ENCODE data around the gene CFAP97. TPM values are rescaled to one million over a fixed set of nuclear protein-coding genes. Genes with fewer than 3 reads are reported as not detected.
A peak's percentile ranks its signal among the peaks of the same experiment; 100 is the strongest.

CFAP97 gene
- total and polyA plus RNA-seq, 2 donors (not counting 1 experiment from before 2014, with no cell fraction given) = 11.3 to 32.0 TPM

- Mint-ChIP-seq H3K27ac (peak overlapping the region; percentile 41), H3K4me1 (peaks cover 13% of the 10 kb centered on the region), H3K4me3 (peak overlapping the region; percentile 69), H3K27me3 (peaks cover 29% of the 10 kb centered on the region), H3K9me3 (ENCODE audit: insufficient read depth) (no peaks in the 10 kb centered on the region)
- Histone ChIP-seq H3K79me2 (ENCODE audit: control insufficient read depth, insufficient read depth, low read length) (no peaks in the 10 kb centered on the region), H4K20me1 (ENCODE audit: control insufficient read depth, insufficient read depth, low read length, poor library complexity, severe bottlenecking) (no peaks in the 10 kb centered on the region), H3K27me3 (replicated peaks in 1 of 4; ENCODE audit: control extremely low read depth in 1 of 4, control insufficient read depth in 3 of 4, insufficient read depth in 4 of 4, low read length in 3 of 4) (peaks cover 0 to 30% (median 16%) of the 10 kb centered on the region in 4 experiments), H3K27ac (ENCODE audit: low read length in 2 of 2) (no peak overlapping the region), H3K9me3 (ENCODE audit: control extremely low read depth in 1 of 3, control insufficient read depth in 2 of 3, insufficient read depth in 1 of 3, low read length in 2 of 3) (peaks cover 0 to 15% (median 0%) of the 10 kb centered on the region in 3 donors), H3K9ac (ENCODE audit: low read length) (peak overlapping the region; percentile 73), H3K36me3 (replicated peaks in 1 of 2; ENCODE audit: control extremely low read depth in 1 of 2, control insufficient read depth in 1 of 2, extremely low read depth in 1 of 2, insufficient read depth in 2 of 2, low read length in 1 of 2) (no peaks in the 10 kb centered on the region), H2AFZ (ENCODE audit: insufficient read depth, low read depth, low read length, poor library complexity, severe bottlenecking) (peak overlapping the region; percentile 83), H3K4me1 (ENCODE audit: control insufficient read depth in 2 of 2, insufficient read depth in 2 of 2, low read length in 2 of 2) (peaks cover 17 to 21% of the 10 kb centered on the region in 2 donors), H3K4me2 (replicated peaks; ENCODE audit: low read depth, low read length, poor library complexity, severe bottlenecking) (peak overlapping the region; percentile 93), H3K4me3 (ENCODE audit: control extremely low read depth in 1 of 5, extremely low read depth in 1 of 5, insufficient read depth in 1 of 5, low read depth in 2 of 5, low read length in 4 of 5) (peak overlapping the region; percentile 16 to 73 (median 57))
- ATAC-seq (ENCODE audit: low read depth) = peak; percentile 69
- WGBS (ENCODE audit: insufficient coverage) = 2% methylated on average over 74 of the region's 74 CpGs
- ChIA-PET POLR2A (no interaction called here), CTCF (interaction anchor here (1.5 to 1.7 kb wide), 2 partner anchors 14 to 87 kb away, joined by 3 to 5 read pairs; partner anchors contain the start of gene SLC25A4)
- DNase-seq = peak; percentile 62
- intact Hi-C loops (cut with micrococcal nuclease) = no loop called here
- TF ChIP-seq EZH2 (IDR thresholded peaks at IDR 0.05; ENCODE audit: borderline replicate concordance, insufficient read depth, low read depth, low read length, poor library complexity, severe bottlenecking) = no peak
- peak; percentile 35 for TF ChIP-seq CTCF (IDR thresholded peaks at IDR 0.05)
Observed at GRCh38 chr4:185128272-185129119, 75.3 kb downstream of the CFAP97 start.
